Activated naive CD8-positive, alpha-beta T cell treated with anti-CD3 and anti-CD28 coated beads, Interleukin-2, amount 50 U/mL, for 24 hours (primary cell): ENCODE results near the gene CSH1.
"Not testable (repeated sequence)": the region's sequence is repeated elsewhere in the genome, so short reads cannot be mapped to it uniquely, and the experiment has no call there.

ENCODE experiments used
- ATAC-seq: fragments of 150-1000 bp; cut with Tn5 transposase; one replicate; pipeline ENCODE4 v1.10.0; 2021
- DNase-seq: peaks from one replicate; pipeline ENCODE4 v3.0.0; 2021
- H3K27ac Mint-ChIP-seq: one replicate; pipeline ENCODE4 v1.8.0; 2021; ENCODE audit warnings: mild to moderate bottlenecking, mixed read lengths
- H3K27me3 Mint-ChIP-seq: one replicate; pipeline ENCODE4 v1.8.0; 2021; ENCODE audit warnings: mixed read lengths
- H3K36me3 Mint-ChIP-seq: one replicate; pipeline ENCODE4 v1.8.0; 2021; ENCODE audit warnings: low read depth, mixed read lengths
- H3K4me1 Mint-ChIP-seq: one replicate; pipeline ENCODE4 v1.8.0; 2021; ENCODE audit warnings: mixed read lengths
- H3K4me3 Mint-ChIP-seq: one replicate; pipeline ENCODE4 v1.8.0; 2021; ENCODE audit warnings: mild to moderate bottlenecking, moderate library complexity, mixed read lengths
- H3K9me3 Mint-ChIP-seq: one replicate; pipeline ENCODE4 v1.8.0; 2021; ENCODE audit warnings: mixed read lengths

Gene CSH1

DNA sequence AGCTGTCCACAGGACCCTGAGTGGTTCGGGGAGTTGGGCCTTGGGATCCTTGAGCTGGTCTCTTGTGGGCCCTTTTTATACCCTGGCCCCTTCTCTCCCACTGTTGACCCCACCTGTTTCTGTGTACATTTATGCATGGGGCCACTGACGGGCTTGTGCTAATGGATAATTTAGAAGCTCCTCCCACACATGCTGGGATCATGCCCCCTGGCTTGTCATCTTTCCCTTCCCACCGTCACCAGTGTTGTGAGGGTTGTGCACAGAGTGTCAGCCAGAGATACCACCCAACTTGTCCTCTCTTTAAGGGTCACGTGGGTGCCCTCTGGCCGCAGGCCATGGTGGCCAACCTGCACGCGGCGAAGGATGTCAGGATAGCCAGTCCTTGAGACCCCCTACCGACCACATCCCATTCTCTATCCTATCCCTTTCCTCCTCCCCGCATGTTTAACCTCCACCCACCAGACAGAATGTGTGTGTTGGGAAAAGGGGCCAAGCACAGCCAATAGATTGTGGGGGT, 22.5 kb upstream of the CSH1 start, which contains the start of gene GH1:
Gene GH1, minus strand, starts transcription at position 51 of the 517 bp plus-strand sequence. CDS start 63 bp downstream, outside the sequence.
- not testable (repeated sequence) for H3K27me3 Mint-ChIP-seq, H3K4me3 Mint-ChIP-seq, DNase-seq, H3K36me3 Mint-ChIP-seq, H3K9me3 Mint-ChIP-seq, H3K27ac Mint-ChIP-seq, ATAC-seq
- peaks cover 19% of the 10 kb centered on the region for H3K4me1 Mint-ChIP-seq

DNA sequence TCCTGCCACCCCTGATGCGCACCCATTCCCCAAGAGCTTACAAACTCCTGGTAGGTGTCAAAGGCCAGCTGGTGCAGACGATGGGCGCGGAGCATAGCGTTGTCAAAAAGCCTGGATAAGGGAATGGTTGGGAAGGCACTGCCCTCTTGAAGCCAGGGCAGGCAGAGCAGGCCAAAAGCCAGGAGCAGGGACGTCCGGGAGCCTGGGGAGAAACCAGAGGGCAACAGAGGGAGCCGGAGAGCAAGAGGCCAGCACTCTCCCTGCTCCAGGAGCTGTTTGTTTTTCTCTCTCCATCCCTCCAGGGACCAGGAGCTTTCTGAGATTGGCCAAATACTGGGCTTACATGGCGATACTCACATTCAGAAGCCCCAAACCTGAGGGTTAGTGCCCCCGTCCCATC, 21.9 kb upstream of the CSH1 start:
- ATAC-seq (no peak), DNase-seq (no peak)
- no peak overlapping the region for H3K27ac Mint-ChIP-seq

DNA sequence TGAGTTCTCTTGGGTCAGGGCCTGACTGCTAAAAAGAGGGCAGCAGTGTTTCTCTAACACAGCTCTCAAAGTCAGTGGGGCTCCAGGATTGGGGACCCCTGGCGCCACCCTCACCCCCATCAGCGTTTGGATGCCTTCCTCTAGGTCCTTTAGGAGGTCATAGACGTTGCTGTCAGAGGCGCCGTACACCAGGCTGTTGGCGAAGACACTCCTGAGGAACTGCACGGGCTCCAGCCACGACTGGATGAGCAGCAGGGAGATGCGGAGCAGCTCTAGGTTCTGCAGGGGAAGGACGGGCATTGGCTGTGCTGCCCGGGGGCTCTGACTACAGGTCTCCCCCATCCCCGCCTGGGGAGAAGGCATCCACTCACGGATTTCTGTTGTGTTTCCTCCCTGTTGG, 21.3 kb upstream of the CSH1 start:
- Mint-ChIP-seq H3K4me1 (peaks cover 22% of the 10 kb centered on the region), H3K27ac (no peak overlapping the region), H3K36me3 (no peaks in the 10 kb centered on the region), H3K27me3 (no peaks in the 10 kb centered on the region), H3K4me3 (no peak overlapping the region), H3K9me3 (no peaks in the 10 kb centered on the region)
- ATAC-seq (no peak), DNase-seq (no peak)

More for the DNA sequence above, 21.9 kb upstream of the CSH1 start:
- no peaks in the 10 kb centered on the region for H3K36me3 Mint-ChIP-seq
- no peak overlapping the region for H3K4me3 Mint-ChIP-seq
- peaks cover 19% of the 10 kb centered on the region for H3K4me1 Mint-ChIP-seq
- no peaks in the 10 kb centered on the region for H3K27me3 Mint-ChIP-seq
- no peaks in the 10 kb centered on the region for H3K9me3 Mint-ChIP-seq

- not testable (repeated sequence) for ATAC-seq, H3K27ac Mint-ChIP-seq, H3K36me3 Mint-ChIP-seq, H3K27me3 Mint-ChIP-seq, H3K9me3 Mint-ChIP-seq, DNase-seq, H3K4me3 Mint-ChIP-seq
- peaks cover 24% of the 10 kb centered on the region for H3K4me1 Mint-ChIP-seq
Measured at GRCh38 chr17:63917206-63917605, 20.8 kb upstream of the CSH1 start.

DNA sequence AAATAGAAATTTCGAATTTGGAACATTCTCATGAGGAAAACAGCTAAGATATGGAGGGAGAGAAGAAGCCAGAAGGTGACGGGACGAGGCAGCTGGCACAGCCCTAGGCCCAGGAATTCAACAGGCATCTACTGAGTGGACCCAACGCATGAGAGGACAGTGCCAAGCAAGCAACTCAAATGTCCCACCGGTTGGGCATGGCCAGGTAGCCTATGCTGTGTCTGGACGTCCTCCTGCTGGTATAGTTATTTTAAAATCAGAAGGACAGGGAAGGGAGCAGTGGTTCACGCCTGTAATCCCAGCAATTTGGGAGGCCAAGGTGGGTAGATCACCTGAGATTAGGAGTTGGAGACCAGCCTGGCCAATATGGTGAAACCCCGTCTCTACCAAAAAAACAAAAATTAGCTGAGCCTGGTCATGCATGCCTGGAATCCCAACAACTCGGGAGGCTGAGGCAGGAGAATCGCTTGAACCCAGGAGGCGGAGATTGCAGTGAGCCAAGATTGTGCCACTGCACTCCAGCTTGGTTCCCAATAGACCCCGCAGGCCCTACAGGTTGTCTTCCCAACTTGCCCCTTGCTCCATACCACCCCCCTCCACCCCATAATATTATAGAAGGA, 20.3 kb upstream of the CSH1 start:
- no peak for ATAC-seq
- peaks cover 21% of the 10 kb centered on the region for H3K4me1 Mint-ChIP-seq
- H3K27me3 Mint-ChIP-seq: no peaks in the 10 kb centered on the region
- no peak overlapping the region for H3K27ac Mint-ChIP-seq
- no peak for DNase-seq
- no peaks in the 10 kb centered on the region for H3K9me3 Mint-ChIP-seq
- H3K4me3 Mint-ChIP-seq: no peak overlapping the region
- no peaks in the 10 kb centered on the region for H3K36me3 Mint-ChIP-seq

DNA sequence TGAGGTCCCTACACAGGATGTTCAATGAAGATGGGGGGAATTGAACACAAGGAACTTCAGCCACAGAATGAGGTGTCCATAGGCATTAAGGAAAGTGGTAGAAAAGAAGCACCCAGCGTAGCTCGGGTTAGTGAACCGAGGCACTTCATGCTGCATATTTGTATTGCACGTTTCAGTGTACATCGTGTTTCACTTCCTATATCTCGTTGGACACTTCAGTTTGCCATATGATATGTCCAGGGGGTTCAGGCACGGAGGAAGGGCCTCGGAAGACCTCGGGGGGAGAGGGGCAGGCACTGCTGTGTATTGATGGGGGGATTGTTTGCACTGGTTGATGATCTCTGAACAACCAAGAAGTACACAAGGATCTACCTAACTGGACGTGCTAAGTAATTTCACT, 19.4 kb upstream of the CSH1 start:
- not testable (repeated sequence) for H3K4me3 Mint-ChIP-seq, ATAC-seq, H3K27ac Mint-ChIP-seq, DNase-seq, H3K9me3 Mint-ChIP-seq, H3K36me3 Mint-ChIP-seq, H3K27me3 Mint-ChIP-seq
- H3K4me1 Mint-ChIP-seq: peaks cover 21% of the 10 kb centered on the region

- no peak overlapping the region for H3K4me3 Mint-ChIP-seq
- H3K4me1 Mint-ChIP-seq: peaks cover 13% of the 10 kb centered on the region
- no peaks in the 10 kb centered on the region for H3K27me3 Mint-ChIP-seq
- DNase-seq (no peak), ATAC-seq (no peak)
- H3K27ac Mint-ChIP-seq: no peak overlapping the region
- no peaks in the 10 kb centered on the region for H3K9me3 Mint-ChIP-seq
- H3K36me3 Mint-ChIP-seq: no peaks in the 10 kb centered on the region
Measured at GRCh38 chr17:63914471-63914870, 18.1 kb upstream of the CSH1 start.

GRCh38 chr17:63911657-63912100, 15.3 kb upstream of the CSH1 start:
- H3K4me3 Mint-ChIP-seq: no peak overlapping the region
- H3K27ac Mint-ChIP-seq: no peak overlapping the region
- H3K27me3 Mint-ChIP-seq: no peaks in the 10 kb centered on the region
- H3K4me1 Mint-ChIP-seq: peaks cover 7% of the 10 kb centered on the region
- peak; percentile 42 for ATAC-seq
- H3K36me3 Mint-ChIP-seq: no peaks in the 10 kb centered on the region
- peak; percentile 75 for DNase-seq
- no peaks in the 10 kb centered on the region for H3K9me3 Mint-ChIP-seq

DNA sequence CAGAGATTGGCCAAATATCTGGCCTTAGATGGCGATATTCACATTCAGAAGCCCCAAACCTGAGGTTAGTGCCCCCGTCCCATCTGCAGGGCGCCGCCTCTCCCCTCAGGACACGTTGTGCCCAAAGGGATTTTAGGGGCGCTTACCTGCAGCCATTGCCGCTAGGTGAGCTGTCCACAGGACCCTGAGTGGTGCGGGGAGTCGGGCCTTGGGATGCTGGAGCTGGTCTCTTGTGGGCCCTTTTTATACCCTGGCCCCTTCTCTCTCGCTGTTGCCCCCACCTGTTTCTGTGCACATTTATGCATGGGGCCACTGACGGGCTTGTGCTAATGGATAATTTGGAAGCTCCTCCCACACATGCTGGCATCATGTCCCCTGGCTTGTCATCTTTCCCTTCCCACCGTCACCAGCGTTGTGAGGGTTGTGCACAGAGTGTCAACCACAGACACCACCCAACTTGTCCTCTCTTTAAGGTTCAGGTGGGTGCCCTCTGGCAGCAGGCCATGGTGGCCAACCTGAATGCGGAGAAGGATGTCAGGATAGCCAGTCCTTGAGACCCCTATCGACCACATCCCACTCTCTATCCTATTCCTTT, 14.8 kb upstream of the CSH1 start, which contains the start of gene CSHL1:
Gene CSHL1, minus strand, starts transcription at position 218 of the 595 bp plus-strand sequence. Its CDS starts 62 bp downstream, at position 156.
- Mint-ChIP-seq H3K4me3 (no peak within 1 kb of the TSS), H3K9me3 (no peaks in the 10 kb centered on the region), H3K4me1 (peaks cover 7% of the 10 kb centered on the region), H3K27ac (no peak within 1 kb of the TSS), H3K27me3 (no peaks in the 10 kb centered on the region), H3K36me3 (no peaks in the 10 kb centered on the region)
- DNase-seq (no peak), ATAC-seq (no peak)

DNA sequence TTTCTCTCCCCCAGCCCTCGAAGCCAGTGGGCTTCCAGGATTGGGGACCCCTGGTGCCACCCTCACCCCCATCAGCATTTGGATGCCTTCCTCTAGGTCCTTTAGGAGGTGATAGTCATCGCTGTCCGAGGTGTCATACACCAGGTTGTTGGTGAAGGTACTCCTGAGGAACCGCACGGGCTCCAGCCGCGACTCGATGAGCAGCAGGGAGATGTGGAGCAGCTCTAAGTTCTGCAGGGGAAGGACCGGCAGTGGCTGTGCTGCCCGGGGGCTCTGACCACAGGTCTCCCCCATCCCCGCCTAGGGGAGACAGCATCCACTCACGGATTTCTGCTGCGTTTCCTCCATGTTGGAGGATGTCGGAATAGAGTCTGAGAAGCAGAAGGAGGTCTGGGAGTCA, 13.7 kb upstream of the CSH1 start:
- no peaks in the 10 kb centered on the region for H3K36me3 Mint-ChIP-seq
- no peak overlapping the region for H3K27ac Mint-ChIP-seq
- no peak overlapping the region for H3K4me3 Mint-ChIP-seq
- no peaks in the 10 kb centered on the region for H3K9me3 Mint-ChIP-seq
- peaks cover 7% of the 10 kb centered on the region for H3K4me1 Mint-ChIP-seq
- DNase-seq (no peak), ATAC-seq (no peak)
- H3K27me3 Mint-ChIP-seq: no peaks in the 10 kb centered on the region

- not testable (repeated sequence) for H3K9me3 Mint-ChIP-seq, ATAC-seq, H3K4me3 Mint-ChIP-seq, DNase-seq, H3K27me3 Mint-ChIP-seq, H3K36me3 Mint-ChIP-seq, H3K4me1 Mint-ChIP-seq, H3K27ac Mint-ChIP-seq
Measured at GRCh38 chr17:63909586-63909985, 13.2 kb upstream of the CSH1 start.

DNA sequence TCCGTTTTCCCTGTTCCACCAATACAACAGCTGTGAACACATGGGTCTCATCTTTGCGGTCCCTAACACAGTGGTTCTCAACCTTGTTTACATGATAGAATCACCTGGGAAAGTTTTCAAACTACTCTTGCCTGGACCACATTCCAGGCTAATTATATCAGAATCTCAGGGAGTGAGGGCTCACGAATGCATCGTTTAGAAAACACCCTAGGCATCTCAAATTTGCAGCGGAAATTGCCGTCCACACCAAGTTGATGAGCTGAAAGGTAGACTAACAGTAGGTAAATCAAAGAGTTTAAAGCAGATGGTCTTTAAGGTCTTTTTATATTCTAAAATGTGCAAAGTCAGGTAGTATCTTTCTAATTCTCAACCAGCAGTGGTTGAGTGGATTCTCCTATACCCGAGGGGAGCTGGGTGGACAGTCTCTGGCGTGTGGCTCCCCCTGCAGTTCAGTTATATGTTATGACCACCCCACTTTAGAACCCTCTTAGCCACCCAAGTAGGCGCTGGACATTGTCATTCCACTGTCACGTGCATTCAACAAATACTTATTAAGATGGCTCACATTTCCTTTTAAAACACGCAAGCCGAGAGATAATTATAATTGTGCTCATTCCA, 10.9 kb upstream of the CSH1 start:
- H3K27me3 Mint-ChIP-seq, H3K36me3 Mint-ChIP-seq, H3K27ac Mint-ChIP-seq, ATAC-seq, DNase-seq, H3K4me3 Mint-ChIP-seq, H3K4me1 Mint-ChIP-seq, H3K9me3 Mint-ChIP-seq: not testable (repeated sequence)

- not testable (repeated sequence) for H3K36me3 Mint-ChIP-seq, H3K4me1 Mint-ChIP-seq, H3K27ac Mint-ChIP-seq, ATAC-seq, DNase-seq, H3K27me3 Mint-ChIP-seq, H3K9me3 Mint-ChIP-seq, H3K4me3 Mint-ChIP-seq
Measured at GRCh38 chr17:63904796-63905195, 8.4 kb upstream of the CSH1 start.

- not testable (repeated sequence) for H3K36me3 Mint-ChIP-seq, H3K27me3 Mint-ChIP-seq, H3K9me3 Mint-ChIP-seq, DNase-seq, H3K4me3 Mint-ChIP-seq
- Mint-ChIP-seq H3K27ac (peak overlapping the region; percentile 62), H3K4me1 (peaks cover 12% of the 10 kb centered on the region)
- peak; percentile 64 for ATAC-seq
Measured at GRCh38 chr17:63903787-63904201, 7.4 kb upstream of the CSH1 start.

GRCh38 chr17:63901971-63902370, 5.6 kb upstream of the CSH1 start:
- H3K9me3 Mint-ChIP-seq, H3K27ac Mint-ChIP-seq, H3K4me3 Mint-ChIP-seq, ATAC-seq, H3K36me3 Mint-ChIP-seq, DNase-seq, H3K27me3 Mint-ChIP-seq: not testable (repeated sequence)
- H3K4me1 Mint-ChIP-seq: peaks cover 12% of the 10 kb centered on the region
